Measurements from ENCODE around the gene RSPO4.

- TF ChIP-seq EZH2 (IDR thresholded peaks at IDR 0.05; ENCODE audit: low read depth), result no peak
- TF ChIP-seq CTCF (conservative IDR thresholded peaks at IDR 0.05), result no peak
Measured at GRCh38 chr20:1013566-1014340, 11.6 kb upstream of the RSPO4 start.

Measured in PC-9 (cell line).